Retinal pigment epithelial cell (primary cell): Measurements from ENCODE around the gene NAT16.
"Not testable (repeated sequence)": the region's sequence is repeated elsewhere in the genome, so short reads cannot be mapped to it uniquely, and the experiment has no call there.

Experiments
- DNase-seq: peaks from one replicate; pipeline ENCODE4 v3.0.0-alpha.2; 2010; ENCODE audit warnings: low read depth
- H3K4me3 ChIP-seq: 2 replicates; pipeline ENCODE4 v1.5.1; 2011; ENCODE audit warnings: mild to moderate bottlenecking, low read length, control low read depth, moderate library complexity
- TF ChIP-seq, protein P1 (sequence below): conservative IDR thresholded peaks from 2 replicates; pipeline ENCODE4 v1.5.1; 2011; ENCODE audit warnings: low read depth, low read length, control low read depth, inconsistent platforms

The NAT16 gene

DNA sequence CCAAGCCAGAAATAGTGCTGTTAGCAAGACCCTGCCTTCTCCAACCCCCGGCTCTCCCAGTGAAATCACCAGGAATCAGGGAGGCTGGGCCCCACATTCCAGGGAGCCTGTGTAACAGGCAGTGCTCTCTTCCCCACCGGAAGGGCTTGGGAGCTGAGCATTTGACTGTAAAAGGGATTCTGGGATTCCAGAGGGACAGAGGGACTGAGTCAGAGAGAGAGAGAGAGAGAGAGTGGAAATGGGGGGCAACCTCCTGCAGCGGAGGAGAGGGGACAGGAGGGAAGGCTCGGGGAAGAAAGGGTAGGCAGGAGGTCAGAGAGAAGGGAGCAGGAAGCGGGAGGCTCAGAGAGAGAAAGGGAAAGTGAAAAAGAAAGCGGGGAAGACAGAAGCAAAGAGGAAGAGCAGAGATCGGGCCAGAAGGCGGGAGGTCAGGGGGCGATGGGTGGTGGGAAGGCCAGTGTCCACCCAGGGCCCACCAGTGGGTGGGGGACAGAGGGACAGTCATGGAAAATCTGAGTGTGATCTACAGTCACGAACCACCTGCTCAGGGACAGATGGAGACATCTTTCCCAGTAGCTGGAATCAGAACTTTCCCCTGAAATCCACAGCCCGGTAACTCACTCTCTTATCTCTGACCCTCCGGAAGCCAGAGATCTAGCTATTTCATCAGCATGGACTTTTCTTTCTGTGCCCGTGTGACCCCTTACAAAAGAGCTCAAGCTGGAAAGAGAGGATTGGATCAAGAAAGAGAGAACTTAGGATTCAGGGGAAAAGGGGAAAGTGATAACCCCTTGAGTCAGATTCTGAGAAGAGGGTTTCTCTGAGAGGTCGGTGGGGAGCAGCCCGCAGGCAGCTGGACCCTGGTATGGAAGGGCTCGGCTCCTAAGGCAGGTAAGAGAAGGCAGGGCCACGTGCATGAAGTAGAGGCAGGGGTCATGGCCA lies 57.8 kb downstream of the NAT16 start:
- no peak overlapping the region for H3K4me3 ChIP-seq
- TF ChIP-seq, protein P1, sequence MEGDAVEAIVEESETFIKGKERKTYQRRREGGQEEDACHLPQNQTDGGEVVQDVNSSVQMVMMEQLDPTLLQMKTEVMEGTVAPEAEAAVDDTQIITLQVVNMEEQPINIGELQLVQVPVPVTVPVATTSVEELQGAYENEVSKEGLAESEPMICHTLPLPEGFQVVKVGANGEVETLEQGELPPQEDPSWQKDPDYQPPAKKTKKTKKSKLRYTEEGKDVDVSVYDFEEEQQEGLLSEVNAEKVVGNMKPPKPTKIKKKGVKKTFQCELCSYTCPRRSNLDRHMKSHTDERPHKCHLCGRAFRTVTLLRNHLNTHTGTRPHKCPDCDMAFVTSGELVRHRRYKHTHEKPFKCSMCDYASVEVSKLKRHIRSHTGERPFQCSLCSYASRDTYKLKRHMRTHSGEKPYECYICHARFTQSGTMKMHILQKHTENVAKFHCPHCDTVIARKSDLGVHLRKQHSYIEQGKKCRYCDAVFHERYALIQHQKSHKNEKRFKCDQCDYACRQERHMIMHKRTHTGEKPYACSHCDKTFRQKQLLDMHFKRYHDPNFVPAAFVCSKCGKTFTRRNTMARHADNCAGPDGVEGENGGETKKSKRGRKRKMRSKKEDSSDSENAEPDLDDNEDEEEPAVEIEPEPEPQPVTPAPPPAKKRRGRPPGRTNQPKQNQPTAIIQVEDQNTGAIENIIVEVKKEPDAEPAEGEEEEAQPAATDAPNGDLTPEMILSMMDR: no peak
- DNase-seq: peak; percentile 95

DNA sequence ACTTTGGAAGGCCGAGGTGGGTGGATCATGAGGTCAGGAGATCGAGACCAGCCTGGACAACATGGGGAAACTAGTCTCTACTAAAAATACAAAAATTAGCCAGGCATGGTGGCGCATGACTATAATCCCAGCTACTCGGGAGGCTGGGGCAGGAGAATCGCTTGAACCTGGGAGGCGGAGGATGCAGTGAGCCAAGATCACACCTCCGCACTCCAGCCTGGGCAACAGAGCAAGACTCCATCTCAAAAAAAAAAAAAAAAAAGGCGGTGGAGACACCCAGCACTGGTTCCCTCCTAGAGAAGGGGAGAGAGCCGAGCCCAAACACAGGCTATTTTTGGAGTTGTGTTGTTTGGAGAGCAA lies 58.5 kb downstream of the NAT16 start:
- not testable (repeated sequence) for H3K4me3 ChIP-seq, DNase-seq
